H1 (cell line): ENCODE data around the gene CDC42BPB. TPM values are rescaled to one million over a fixed set of nuclear protein-coding genes. Genes with fewer than 3 reads are reported as not detected.

ENCODE experiments used
- CTCF ChIA-PET: fragments of 300-600 bp; sonication (Branson Sonifier 250); formaldehyde crosslinking; loops from one replicate; lab custom pipeline; 2021; ENCODE audit not compliant: partially characterized antibody; lab: Charles Lee
- POLR2A ChIA-PET: fragments of 300-600 bp; sonication (Branson Sonifier 250); formaldehyde crosslinking; loops from one replicate; lab custom pipeline; 2021; ENCODE audit warnings: inconsistent platforms; ENCODE audit not compliant: partially characterized antibody; lab: Charles Lee
- DNase-seq, 2 experiments: peaks; one replicate each; pipeline versions ENCODE4 v3.0.0 to v3.0.0-alpha.2; 2010 to 2022; ENCODE audit warnings: low spot score in 2 of 2, low read depth in 1 of 2, mixed read lengths in 1 of 2
- FAIRE-seq: peaks from 2 replicates; lab custom pipeline; 2011; peaks lifted over from hg19 to GRCh38; lab: Jason Lieb, UNC
- H2AFZ ChIP-seq: 2 replicates; pipeline ENCODE4 v1.8.1; 2012; ENCODE audit warnings: low read length, inconsistent platforms
- H2AK5ac ChIP-seq: 2 replicates; pipeline ENCODE4 v1.6.1; 2013; ENCODE audit warnings: low read depth, low read length
- H2BK120ac ChIP-seq: replicated peaks from 2 replicates; pipeline ENCODE3; 2013; ENCODE audit warnings: low read depth, low read length, inconsistent platforms
- H2BK12ac ChIP-seq: 2 replicates; pipeline ENCODE4 v1.6.1; 2013; ENCODE audit warnings: low read depth, low read length
- H2BK15ac ChIP-seq: 2 replicates; pipeline ENCODE4 v1.6.1; 2013; ENCODE audit warnings: low read length
- H2BK20ac ChIP-seq: 2 replicates; pipeline ENCODE4 v1.6.1; 2013; ENCODE audit warnings: low read length
- H2BK5ac ChIP-seq: 2 replicates; pipeline ENCODE4 v1.6.1; 2013; ENCODE audit warnings: low read depth, low read length
- H3K14ac ChIP-seq: 2 replicates; pipeline ENCODE4 v1.6.1; 2013; ENCODE audit warnings: inconsistent platforms; ENCODE audit not compliant: insufficient read length
- H3K18ac ChIP-seq: 2 replicates; pipeline ENCODE4 v1.6.1; 2013; ENCODE audit warnings: low read length; ENCODE audit errors: extremely low read depth
- H3K23ac ChIP-seq: 2 replicates; pipeline ENCODE4 v1.6.1; 2013; ENCODE audit warnings: inconsistent platforms; ENCODE audit not compliant: insufficient read length
- H3K23me2 ChIP-seq: 2 replicates; pipeline ENCODE4 v1.6.1; 2013; ENCODE audit warnings: low read depth, low read length
- H3K27ac ChIP-seq: 2 replicates; pipeline ENCODE4 v1.6.1; 2011; ENCODE audit warnings: low read depth, low read length, inconsistent platforms
- H3K27me3 ChIP-seq, 4 experiments: replicated peaks in 1 of 4; 1 replicate in 1 of 4; 2 replicates in 3 of 4; pipeline versions ENCODE4 v1.6.1 to v1.8.1; 2011 to 2013; ENCODE audit warnings: low read length in 3 of 4, mild to moderate bottlenecking in 3 of 4, inconsistent platforms in 2 of 4, mixed read lengths in 2 of 4, moderate library complexity in 1 of 4; ENCODE audit not compliant: control insufficient read depth in 3 of 4, insufficient read depth in 3 of 4; ENCODE audit errors: extremely low read depth in 1 of 4
- H3K36me3 ChIP-seq, 4 experiments: 2 replicates each; pipeline versions ENCODE4 v1.6.1 to v1.8.1; 2011 to 2013; ENCODE audit warnings: mild to moderate bottlenecking in 4 of 4, low read length in 3 of 4, moderate library complexity in 2 of 4, control low read depth in 1 of 4, inconsistent platforms in 1 of 4; ENCODE audit not compliant: insufficient read depth in 4 of 4, control insufficient read depth in 2 of 4
- H3K4ac ChIP-seq: replicated peaks from 2 replicates; pipeline ENCODE3; 2013; ENCODE audit warnings: low read length, low read depth, mixed read lengths, inconsistent platforms; ENCODE audit not compliant: insufficient read length
- H3K4me1 ChIP-seq, 4 experiments: replicated peaks in 1 of 4; 1 replicate in 1 of 4; 2 replicates in 3 of 4; pipeline versions ENCODE4 v1.6.1 to v1.8.1; 2011 to 2013; ENCODE audit warnings: low read length in 3 of 4, inconsistent platforms in 2 of 4, mixed read lengths in 1 of 4; ENCODE audit not compliant: insufficient read depth in 4 of 4, control insufficient read depth in 3 of 4
- H3K4me2 ChIP-seq, 2 experiments: 2 replicates each; pipeline versions ENCODE4 v1.6.1 to v1.8.1; 2011 to 2013; ENCODE audit warnings: low read depth in 2 of 2, low read length in 2 of 2, control low read depth in 1 of 2, inconsistent platforms in 1 of 2, mild to moderate bottlenecking in 1 of 2; ENCODE audit not compliant: insufficient read depth in 1 of 2
- H3K4me3 ChIP-seq, 4 experiments: fragments of 200-600, 300-600 bp in 1 of 4; sonication (generic), shearing (Covaris generic), sonication (Bioruptor Twin) in 1 of 4; 2 replicates each; pipeline versions ENCODE4 v1.5.1 to v1.8.1; 2011 to 2016; ENCODE audit warnings: low read length in 4 of 4, low read depth in 3 of 4, control low read depth in 2 of 4, inconsistent platforms in 2 of 4, mild to moderate bottlenecking in 2 of 4, mixed read lengths in 1 of 4, moderate library complexity in 1 of 4; ENCODE audit not compliant: insufficient read depth in 2 of 4; ENCODE audit errors: extremely low read depth in 1 of 4
- H3K56ac ChIP-seq: replicated peaks from 2 replicates; pipeline ENCODE3; 2013; ENCODE audit warnings: low read depth, mild to moderate bottlenecking, mixed read lengths, low read length, inconsistent platforms; ENCODE audit not compliant: insufficient read length
- H3K79me1 ChIP-seq: 2 replicates; pipeline ENCODE4 v1.6.1; 2013; ENCODE audit warnings: low read depth, low read length, control low read depth
- H3K79me2 ChIP-seq, 2 experiments: 2 replicates each; pipeline versions ENCODE4 v1.6.1 to v1.8.1; 2012 to 2013; ENCODE audit warnings: low read length in 2 of 2, mild to moderate bottlenecking in 2 of 2, inconsistent platforms in 1 of 2; ENCODE audit not compliant: insufficient read depth in 2 of 2, control insufficient read depth in 1 of 2
- H3K9ac ChIP-seq, 4 experiments: replicated peaks in 1 of 4; 1 replicate in 1 of 4; 2 replicates in 3 of 4; pipeline versions ENCODE4 v1.6.1 to v1.8.1; 2011 to 2013; ENCODE audit warnings: low read depth in 3 of 4, low read length in 3 of 4, control low read depth in 2 of 4, mild to moderate bottlenecking in 2 of 4, moderate library complexity in 2 of 4, inconsistent platforms in 1 of 4; ENCODE audit errors: extremely low read depth in 1 of 4
- H3K9me3 ChIP-seq, 2 experiments: 2 replicates each; pipeline versions ENCODE4 v1.6.1 to v1.8.1; 2012 to 2013; ENCODE audit warnings: mild to moderate bottlenecking in 2 of 2, moderate library complexity in 2 of 2, control low read depth in 1 of 2, inconsistent platforms in 1 of 2, low read depth in 1 of 2, low read length in 1 of 2, mixed read lengths in 1 of 2; ENCODE audit not compliant: insufficient read depth in 2 of 2
- H4K20me1 ChIP-seq, 2 experiments: replicated peaks in 1 of 2; 2 replicates each; pipeline versions ENCODE3 to v1.8.1; 2011 to 2013; ENCODE audit warnings: inconsistent platforms in 2 of 2, low read length in 2 of 2, mild to moderate bottlenecking in 1 of 2; ENCODE audit not compliant: insufficient read depth in 2 of 2, control insufficient read depth in 1 of 2
- H4K5ac ChIP-seq: 2 replicates; pipeline ENCODE4 v1.6.1; 2013; ENCODE audit warnings: low read length, low read depth, mixed read lengths, inconsistent platforms; ENCODE audit not compliant: insufficient read length
- H4K8ac ChIP-seq: 2 replicates; pipeline ENCODE4 v1.8.0; 2013; ENCODE audit warnings: mild to moderate bottlenecking, moderate library complexity, low read length, inconsistent platforms; ENCODE audit not compliant: insufficient read depth; ENCODE audit errors: extremely low read depth
- H4K91ac ChIP-seq: replicated peaks from 2 replicates; pipeline ENCODE3; 2013; ENCODE audit warnings: low read length, mixed read lengths, inconsistent platforms; ENCODE audit not compliant: insufficient read length
- CHD1 ChIP-seq: IDR thresholded peaks from 2 replicates; pipeline ENCODE4 v1.6.1; 2012; ENCODE audit warnings: low read depth, low read length, improper control_type of control experiment
- CREB1 ChIP-seq: IDR thresholded peaks from 2 replicates; pipeline ENCODE4 v1.6.1; 2012; ENCODE audit warnings: inconsistent platforms
- EP300 ChIP-seq, 2 experiments: IDR thresholded peaks; 1 replicate in 1 of 2; 2 replicates in 1 of 2; pipeline ENCODE4 v1.6.1; 2011 to 2012; ENCODE audit warnings: low read depth in 2 of 2, low read length in 2 of 2, mild to moderate bottlenecking in 2 of 2, borderline replicate concordance in 1 of 2, inconsistent platforms in 1 of 2, moderate library complexity in 1 of 2
- HDAC6 ChIP-seq: IDR thresholded peaks from one replicate; pipeline ENCODE4 v1.7.1; 2012; ENCODE audit warnings: low read depth, mild to moderate bottlenecking, inconsistent platforms, low read length, moderate library complexity
- JUN ChIP-seq: IDR thresholded peaks from 2 replicates; pipeline ENCODE4 v1.6.1; 2011; ENCODE audit warnings: low read depth, mild to moderate bottlenecking, improper control_type of control experiment, low read length
- JUND ChIP-seq: IDR thresholded peaks from 2 replicates; pipeline ENCODE4 v1.6.1; 2011; ENCODE audit warnings: mild to moderate bottlenecking, improper control_type of control experiment, low read length
- KDM4A ChIP-seq: IDR thresholded peaks from one replicate; pipeline ENCODE4 v1.7.1; 2012; ENCODE audit warnings: low read depth, mild to moderate bottlenecking, moderate library complexity, low read length, inconsistent platforms; ENCODE audit not compliant: severe bottlenecking
- MAFK ChIP-seq: IDR thresholded peaks from 2 replicates; pipeline ENCODE4 v1.6.1; 2012; ENCODE audit warnings: low read depth, mild to moderate bottlenecking, improper control_type of control experiment, low read length
- NANOG ChIP-seq: IDR thresholded peaks from 2 replicates; pipeline ENCODE4 v1.6.1; 2011; ENCODE audit warnings: low read length, low read depth, mild to moderate bottlenecking, inconsistent platforms; ENCODE audit not compliant: insufficient read depth, poor library complexity, severe bottlenecking
- RAD21 ChIP-seq, 2 experiments: IDR thresholded peaks in 1 of 2; conservative IDR thresholded peaks in 1 of 2; 2 replicates each; pipeline ENCODE4 v1.6.1; 2011; ENCODE audit warnings: low read depth in 2 of 2, low read length in 2 of 2, improper control_type of control experiment in 1 of 2, inconsistent platforms in 1 of 2, mild to moderate bottlenecking in 1 of 2, moderate library complexity in 1 of 2
- SIN3A ChIP-seq, 2 experiments: IDR thresholded peaks in 1 of 2; conservative IDR thresholded peaks in 1 of 2; 2 replicates each; pipeline ENCODE4 v1.6.1; 2011 to 2012; ENCODE audit warnings: low read length in 2 of 2, improper control_type of control experiment in 1 of 2, low read depth in 1 of 2, mild to moderate bottlenecking in 1 of 2
- SIX5 ChIP-seq: IDR thresholded peaks from 2 replicates; pipeline ENCODE4 v1.6.1; 2011; ENCODE audit warnings: mild to moderate bottlenecking, low read depth, low read length
- SP1 ChIP-seq: IDR thresholded peaks from 2 replicates; pipeline ENCODE4 v1.6.1; 2011; ENCODE audit warnings: low read depth, low read length
- WGBS, 2 experiments: shearing (Covaris generic) in 1 of 2; methylation state at CpG; one replicate each; pipeline versions ENCODE4 v1.1.6 to v1.1.7; 2013 to 2015; ENCODE audit warnings: low lambda C conversion rate in 2 of 2, mixed read lengths in 2 of 2, inconsistent platforms in 1 of 2, low coverage in 1 of 2, missing lambda C conversion rate in 1 of 2; ENCODE audit not compliant: insufficient replicate concordance in 2 of 2, insufficient coverage in 1 of 2, insufficient read length in 1 of 2; ENCODE audit errors: extremely low coverage in 1 of 2, missing lambda C conversion rate in 1 of 2; 5-methylcytosine and 5-hydroxymethylcytosine counted together
- polyA plus RNA-seq, 7 experiments: library from polyadenylated mRNA; depleted of rRNA in 3 of 7; stranded (reverse) in 5 of 7; unstranded in 2 of 7; fragments of >200 nt in 5 of 7; fragments of 200-250 nt in 2 of 7; gene quantifications; 1 replicate in 5 of 7; 2 replicates in 1 of 7; 4 replicates in 1 of 7; pipeline versions ENCODE4 v1.2.1 to v1.2.3, GENCODE V29; 2011 to 2013; ENCODE audit warnings: missing spikeins in 2 of 7, mixed read lengths in 2 of 7
- total RNA-seq: library from RNA; stranded (reverse); fragmentation: NEBNext Ultra II Directional; extraction: Animal tissue kit (Norgen Biotek cat#: 25700); gene quantifications from 2 replicates; pipeline ENCODE4 v1.2.1, GENCODE V29; 2021

CDC42BPB gene
- total and polyA plus RNA-seq, 2 of the 8 experiments (the other 6 are each of a cell fraction or from before 2014, with no cell fraction given) = 51.2 to 88.2 TPM

GRCh38 chr14:103027451-103027850 lies 29.9 kb downstream of the CDC42BPB start:
- no peak for TF ChIP-seq RAD21 (IDR thresholded peaks at IDR 0.05 in 1 of 2, conservative IDR thresholded peaks at IDR 0.05 in 1 of 2; ENCODE audit: low read depth in 2 of 2, low read length in 2 of 2)
- TF ChIP-seq NANOG = no peak
- TF ChIP-seq HDAC6 = no peak
- TF ChIP-seq MAFK = no peak
- no peak for TF ChIP-seq SP1
- no peak for TF ChIP-seq SIX5
- TF ChIP-seq JUN = no peak
- TF ChIP-seq CREB1 = no peak
- no peak for TF ChIP-seq EP300 (IDR thresholded peaks at IDR 0.05; ENCODE audit: borderline replicate concordance in 1 of 2, low read depth in 2 of 2, low read length in 2 of 2)
- TF ChIP-seq JUND = no peak
- TF ChIP-seq KDM4A = no peak
- TF ChIP-seq CHD1 = no peak
- no peak for TF ChIP-seq SIN3A (conservative IDR thresholded peaks at IDR 0.05 in 1 of 2, IDR thresholded peaks at IDR 0.05 in 1 of 2; ENCODE audit: low read depth in 1 of 2, low read length in 2 of 2)
- Histone ChIP-seq H3K79me1 (peaks cover 19% of the 10 kb centered on the region), H3K4me3 (no peak overlapping the region), H3K4me1 (peaks cover 3 to 7% (median 3%) of the 10 kb centered on the region in 4 experiments; a peak in 6 of 7 replicates), H2AFZ (no peak overlapping the region), H3K4ac (no peak overlapping the region), H2AK5ac (no peak overlapping the region), H3K36me3 (no peaks in the 10 kb centered on the region; a peak in 1 of 8 replicates), H3K14ac (no peak overlapping the region), H3K79me2 (peaks cover 4 to 75% of the 10 kb centered on the region in 2 experiments), H4K8ac (no peak overlapping the region), H3K56ac (no peak overlapping the region), H3K23ac (no peak overlapping the region), H3K27me3 (no peaks in the 10 kb centered on the region), H3K9ac (no peak overlapping the region), H2BK12ac (no peak overlapping the region), H2BK15ac (no peak overlapping the region), H4K5ac (no peak overlapping the region), H3K18ac (no peak overlapping the region), H2BK5ac (no peak overlapping the region), H4K20me1 (peaks cover 0 to 29% of the 10 kb centered on the region in 2 experiments), H3K23me2 (no peaks in the 10 kb centered on the region), H3K27ac (no peak overlapping the region), H3K9me3 (no peaks in the 10 kb centered on the region), H3K4me2 (no peak overlapping the region), H2BK20ac (no peak overlapping the region), H2BK120ac (no peak overlapping the region), H4K91ac (no peak overlapping the region)
- 94% methylated on average over 3 of the region's 3 CpGs; no CpG with 5 or more reads in 1 of the 2 experiments for WGBS, 2 experiments
- FAIRE-seq (no peak), DNase-seq (no peak)
- ChIA-PET CTCF (interaction anchor here (0.9 kb wide), 1 partner anchor 8 kb away, joined by 3 read pairs; no protein-coding TSS in a partner anchor), POLR2A (no interaction called here)
